Measurements from ENCODE around the gene SUGCT.
"Not testable (repeated sequence)": the region's sequence is repeated elsewhere in the genome, so short reads cannot be mapped to it uniquely, and the experiment has no call there.

Gene SUGCT

DNA sequence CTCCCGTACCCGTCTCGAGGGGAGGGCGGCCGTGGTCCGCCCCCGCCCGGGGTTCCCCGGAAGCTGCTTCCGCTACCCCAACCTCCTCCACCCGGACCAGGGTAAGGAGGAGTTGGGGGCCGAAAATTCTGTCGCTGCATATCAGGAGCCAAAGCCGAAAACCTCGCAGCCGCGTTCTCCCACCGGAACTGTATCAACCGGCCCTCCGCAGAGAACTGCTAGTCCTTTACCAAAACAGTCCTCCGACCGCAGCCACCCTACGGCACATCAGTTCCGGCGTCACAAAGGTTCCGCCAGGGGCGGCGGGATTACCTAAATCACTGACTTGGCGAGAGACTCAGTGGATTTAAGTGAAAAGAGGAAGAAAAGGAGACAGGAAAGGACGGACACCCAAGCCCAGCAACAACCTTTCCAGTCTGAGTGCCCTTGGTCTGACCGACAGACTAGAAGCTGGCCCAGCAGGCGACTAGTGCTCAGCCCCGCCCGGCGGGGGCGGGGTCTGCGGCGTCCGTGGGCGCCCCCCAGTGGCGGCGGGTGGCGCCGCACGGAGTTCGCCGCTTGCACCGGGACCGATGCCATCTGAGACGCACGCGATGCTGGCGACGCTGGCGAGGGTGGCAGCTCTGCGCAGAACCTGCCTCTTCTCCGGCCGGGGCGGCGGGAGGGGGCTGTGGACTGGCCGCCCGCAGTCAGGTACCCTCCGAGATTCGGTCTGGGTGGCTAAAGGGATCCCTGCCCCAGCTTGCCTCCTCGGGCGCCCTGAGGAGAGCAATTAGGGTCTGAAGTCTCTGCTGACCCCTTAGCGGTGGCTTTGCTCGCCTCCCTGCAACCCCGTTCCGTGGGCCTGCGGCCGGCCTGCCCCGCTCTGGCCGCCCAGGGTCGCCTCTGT, at the start of gene SUGCT, which contains the start of gene MPLKIP:
TSS of gene SUGCT (plus strand) at position 578 of the 889 bp plus-strand sequence.
TSS of gene MPLKIP (minus strand) at position 195 of the 889 bp plus-strand sequence. CDS start at position 140, 55 bp downstream.
- peak; percentile 82 for DNase-seq

DNA sequence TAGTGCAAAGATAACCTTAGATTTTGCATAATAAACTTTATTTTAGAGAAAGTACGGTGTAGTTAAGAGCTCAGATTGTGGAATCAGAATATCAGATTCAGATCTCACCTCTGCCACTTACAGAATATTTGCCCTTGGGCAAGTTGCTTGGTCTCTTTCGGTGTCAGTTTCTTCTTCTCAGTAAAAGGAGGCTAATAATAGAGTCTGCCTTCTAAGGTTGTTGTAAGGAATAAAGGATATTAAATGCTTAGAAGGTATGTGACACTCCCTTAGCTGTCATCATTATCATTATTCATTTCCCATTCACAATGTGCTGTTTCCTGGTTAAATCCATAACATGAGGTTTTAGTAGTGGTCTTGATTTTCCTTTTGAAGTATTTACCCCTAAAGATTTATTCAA, 42.6 kb upstream of the SUGCT start:
- DNase-seq = no peak

DNA sequence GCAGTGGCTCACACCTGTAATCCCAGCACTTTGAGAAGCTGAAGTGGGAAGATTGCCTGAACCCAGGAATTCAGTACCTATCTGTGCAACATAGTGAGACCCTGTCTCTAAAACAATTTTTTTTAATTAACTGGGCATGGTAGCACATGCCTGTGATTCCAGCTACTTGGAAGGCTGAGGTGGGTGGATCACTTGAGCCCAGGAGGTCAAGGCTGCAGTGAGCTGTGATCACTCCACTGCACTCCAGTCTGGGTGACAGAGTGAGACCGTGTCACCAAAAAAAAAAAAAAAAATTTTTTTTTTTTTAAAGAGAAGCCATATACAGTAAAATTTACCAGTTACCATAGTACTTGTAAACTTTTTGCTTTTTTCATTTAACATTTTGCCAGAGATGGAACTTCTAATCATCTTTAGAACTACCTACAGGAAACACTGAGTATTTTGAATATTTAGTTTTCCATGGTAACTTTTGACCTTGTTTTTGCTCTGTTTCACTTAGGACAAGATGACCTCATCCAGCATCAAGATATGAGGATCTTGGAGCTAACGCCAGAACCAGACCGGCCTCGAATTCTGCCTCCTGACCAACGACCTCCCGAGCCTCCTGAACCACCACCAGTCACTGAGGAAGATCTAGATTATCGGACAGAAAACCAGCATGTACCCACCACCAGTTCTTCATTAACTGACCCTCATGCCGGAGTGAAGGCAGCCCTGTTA, 41.0 kb upstream of the SUGCT start:
- no peak for DNase-seq

DNA sequence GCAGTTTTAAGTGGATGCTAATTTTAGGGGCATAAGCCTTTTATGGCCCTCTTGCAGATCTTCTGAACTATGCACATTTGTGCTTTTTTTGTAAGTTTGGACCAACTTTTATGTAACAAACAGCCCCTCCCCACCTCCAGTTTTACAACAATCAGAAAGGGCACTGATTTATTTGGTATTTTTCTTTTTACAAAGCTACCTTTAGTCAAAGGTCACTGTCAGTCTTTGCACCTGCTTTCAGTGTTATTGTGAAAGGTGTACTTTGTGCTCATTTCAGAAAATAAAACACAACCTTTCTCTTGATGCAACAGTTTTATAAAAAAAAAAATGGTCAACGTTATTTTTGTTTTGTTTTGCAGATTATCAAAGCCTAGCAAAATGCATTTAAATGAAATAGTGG, 39.6 kb upstream of the SUGCT start:
- DNase-seq = no peak

DNA sequence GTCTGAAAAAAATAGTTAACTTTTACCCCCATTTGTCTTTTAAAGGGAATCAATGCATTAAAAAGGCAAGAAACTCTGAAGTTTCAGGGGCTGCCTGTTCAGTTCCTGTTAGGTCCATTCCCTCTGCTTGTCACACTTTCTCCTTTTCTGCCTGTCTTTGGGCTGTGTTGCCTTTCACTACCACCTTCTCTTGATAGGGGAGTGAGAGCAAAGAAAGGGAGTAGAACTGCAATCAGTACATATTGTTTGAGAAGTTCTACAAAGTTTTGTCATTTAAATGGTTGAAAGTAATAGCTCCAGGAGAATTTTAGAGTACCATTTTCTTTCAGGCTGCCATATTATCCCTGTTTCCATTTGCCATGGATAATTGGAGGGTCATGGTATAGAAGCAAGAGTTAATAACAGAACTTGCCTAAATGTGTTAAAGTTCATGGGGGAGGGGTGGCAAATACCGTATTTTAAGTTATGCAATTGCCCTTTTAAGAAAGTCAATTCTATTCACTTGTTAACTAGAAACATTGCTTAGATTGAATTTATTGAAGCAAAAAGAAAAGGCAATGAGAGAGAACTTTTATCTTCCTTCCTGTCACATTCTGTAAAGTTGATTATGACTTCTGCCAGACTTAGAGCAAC, 39.0 kb upstream of the SUGCT start:
- DNase-seq = no peak

DNA sequence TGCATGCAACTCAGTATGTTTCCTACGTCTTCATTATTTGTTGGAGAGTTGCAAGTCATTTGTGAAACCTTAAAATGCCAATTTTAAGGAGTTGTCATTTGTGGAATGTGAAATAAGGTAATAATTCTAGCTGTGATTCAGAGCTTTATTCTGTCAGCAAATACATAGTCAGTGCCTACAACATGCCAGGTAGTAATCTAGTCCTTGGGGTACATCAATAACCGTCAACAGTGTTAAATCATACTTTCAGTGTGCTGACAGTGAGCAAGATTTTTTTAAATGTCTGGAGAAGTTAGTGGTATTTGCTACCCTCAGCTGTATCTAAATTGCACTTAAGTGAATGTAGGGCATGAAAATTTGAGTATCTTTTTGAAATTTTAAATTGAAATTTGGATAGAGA, 37.1 kb upstream of the SUGCT start:
- DNase-seq = no peak

DNA sequence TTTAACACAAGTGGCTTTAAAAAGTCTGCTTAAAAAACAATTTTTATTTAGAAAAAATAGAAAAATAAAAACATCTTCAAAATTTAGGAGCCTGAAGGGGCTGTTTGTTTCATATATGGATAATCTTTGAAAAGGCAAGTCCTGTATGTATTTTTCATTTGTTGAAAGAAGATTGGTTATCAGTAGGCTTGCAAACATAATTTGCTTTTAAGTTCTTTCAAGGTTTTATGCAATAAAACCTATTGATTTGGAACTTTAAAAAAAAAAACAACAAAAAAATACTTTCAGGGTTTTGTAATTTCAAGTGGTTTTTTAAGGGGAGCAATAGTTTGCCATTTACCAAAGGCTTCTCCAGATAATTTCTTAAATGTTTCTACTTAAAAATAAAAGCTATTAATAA, 36.0 kb upstream of the SUGCT start:
- DNase-seq = no peak

DNA sequence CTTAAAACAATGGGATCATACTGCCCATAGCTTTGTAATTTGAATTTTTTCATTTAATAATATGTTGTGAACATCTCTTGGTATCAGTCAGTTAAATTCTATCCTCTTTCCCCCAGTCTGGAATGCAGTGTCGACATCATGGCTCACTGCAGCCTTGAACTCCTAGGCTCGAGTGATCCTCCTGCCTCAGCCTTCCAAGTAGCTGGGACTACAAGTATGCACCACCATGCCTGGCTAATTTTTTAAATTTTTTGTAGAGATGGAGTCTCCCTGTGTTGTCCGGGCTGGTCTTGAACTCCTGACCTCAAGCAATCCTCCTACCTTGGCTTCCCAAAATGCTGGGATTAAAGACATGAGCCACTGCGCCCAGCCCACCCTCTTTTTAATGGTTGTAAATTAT, 35.0 kb upstream of the SUGCT start:
- DNase-seq = no peak

DNA sequence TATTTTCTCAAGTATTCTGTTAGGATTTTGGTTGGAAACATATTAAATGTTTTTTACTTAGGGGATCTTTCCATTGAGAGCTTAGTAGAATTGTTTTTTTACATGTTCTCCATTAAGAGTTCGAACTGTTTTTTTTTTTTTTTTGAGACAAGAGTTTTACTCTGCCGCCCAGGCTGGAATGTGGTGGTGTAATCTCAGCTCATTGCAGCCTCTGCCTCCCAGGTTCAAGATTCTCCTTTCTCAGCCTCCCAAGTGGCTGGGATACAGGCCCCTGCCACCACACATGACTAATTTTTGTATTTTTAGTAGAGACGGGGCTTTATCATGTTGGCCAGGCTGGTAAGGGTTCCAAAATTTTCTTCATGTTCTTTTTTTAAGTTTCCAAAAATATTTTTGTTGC, 33.6 kb upstream of the SUGCT start:
- DNase-seq = no peak

DNA sequence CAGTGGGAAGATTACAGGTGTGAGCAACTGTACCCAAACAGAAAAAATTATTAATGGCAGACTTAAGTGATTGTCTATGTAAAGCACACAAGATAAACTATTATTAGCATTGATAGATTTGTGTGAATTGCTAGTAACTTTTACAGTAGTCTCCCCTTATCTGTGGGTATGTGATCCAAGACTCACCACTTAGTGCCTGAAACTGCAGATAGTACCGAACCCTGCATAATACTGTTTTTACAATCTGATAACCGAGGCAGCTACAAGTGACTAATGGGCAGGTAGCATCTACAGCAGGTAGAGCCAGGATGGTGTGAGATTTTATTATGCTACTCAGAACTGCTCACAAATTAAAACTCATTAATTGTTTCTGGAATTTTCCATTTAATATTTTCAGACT, 31.9 kb upstream of the SUGCT start:
- DNase-seq = no peak

DNA sequence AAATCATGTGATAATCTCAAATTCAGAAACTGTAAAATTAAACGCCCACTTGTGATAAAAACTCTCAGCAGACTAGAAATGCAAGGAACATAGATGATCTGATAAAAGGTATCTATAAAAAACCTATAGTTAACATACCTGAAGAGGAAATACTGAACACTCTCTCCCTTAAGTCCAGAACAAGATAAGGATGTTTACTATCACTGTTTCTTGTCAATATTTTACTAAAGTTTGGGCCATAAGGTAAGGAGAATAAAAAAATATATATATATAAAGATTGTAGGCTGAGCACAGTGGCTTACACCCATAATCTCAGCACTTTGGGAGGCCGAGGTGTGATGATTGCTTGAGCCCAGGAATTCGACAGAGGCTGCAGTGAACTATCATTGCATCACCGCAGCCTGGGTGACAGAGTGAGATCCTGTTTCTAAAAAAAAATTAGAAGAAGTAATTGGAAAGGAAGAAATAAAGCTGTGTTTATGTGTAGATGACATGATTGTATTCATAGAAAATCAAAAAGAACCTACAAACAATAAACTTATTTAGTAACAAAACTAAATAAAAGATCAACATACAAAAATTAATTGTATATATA, 28.8 kb upstream of the SUGCT start:
- DNase-seq = no peak

DNA sequence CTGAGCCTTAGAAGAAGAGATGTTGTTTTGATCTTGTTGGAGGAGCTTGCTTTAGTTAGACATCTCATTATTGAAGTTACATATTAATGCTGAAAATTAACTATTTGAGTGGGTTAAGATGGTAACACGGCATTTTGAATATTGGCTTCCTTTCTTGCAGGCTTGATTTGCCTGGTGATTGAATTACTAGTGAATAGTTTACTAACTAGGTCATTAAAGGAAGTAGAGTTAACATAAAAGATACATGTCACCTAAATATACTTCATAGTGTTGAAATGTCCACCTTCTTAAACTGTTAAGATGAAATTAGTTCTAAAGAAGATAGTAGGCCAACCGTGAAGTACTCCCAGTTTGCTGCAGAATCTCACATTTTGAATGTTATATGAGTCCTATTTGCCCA, 18.9 kb upstream of the SUGCT start:
- no peak for DNase-seq

DNA sequence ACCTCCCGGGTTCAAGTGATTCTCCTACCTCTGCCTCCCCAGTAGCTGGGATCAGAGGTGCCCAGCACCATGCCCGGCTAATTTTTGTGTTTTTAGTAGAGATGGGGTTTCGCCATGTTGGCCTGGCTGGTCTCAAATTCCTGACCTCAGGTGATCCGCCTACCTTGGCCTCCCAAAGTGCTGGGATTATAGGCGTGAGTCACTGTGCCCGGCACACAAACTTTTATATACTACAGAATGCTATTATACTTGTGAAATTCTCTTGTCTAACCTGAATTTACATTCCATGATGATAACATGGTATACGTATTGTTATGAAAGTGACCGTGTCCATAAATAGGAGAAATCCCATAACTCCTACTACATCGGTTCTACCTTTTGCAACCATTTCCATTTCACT, 17.6 kb upstream of the SUGCT start:
- not testable (repeated sequence) for DNase-seq

DNA sequence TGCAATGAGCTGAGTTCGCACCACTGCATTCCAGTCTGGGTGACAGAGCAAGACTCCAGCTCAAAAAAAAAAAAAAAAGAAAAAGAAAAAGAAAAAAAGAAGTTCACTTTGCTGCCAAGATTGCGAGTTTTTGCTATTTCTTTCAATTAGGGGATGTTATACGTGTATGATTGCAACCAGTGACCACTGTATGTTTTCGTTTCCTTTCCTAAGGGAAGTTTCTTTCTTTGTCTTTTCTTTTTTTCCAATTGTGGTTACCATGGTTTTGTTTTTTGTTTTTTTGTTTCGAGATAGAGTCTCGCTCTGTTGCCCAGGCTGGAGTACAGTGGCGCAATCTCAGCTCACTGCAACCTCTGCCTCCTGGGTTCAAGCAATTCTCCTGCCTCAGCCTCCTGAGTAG, 16.6 kb upstream of the SUGCT start:
- not testable (repeated sequence) for DNase-seq

DNA sequence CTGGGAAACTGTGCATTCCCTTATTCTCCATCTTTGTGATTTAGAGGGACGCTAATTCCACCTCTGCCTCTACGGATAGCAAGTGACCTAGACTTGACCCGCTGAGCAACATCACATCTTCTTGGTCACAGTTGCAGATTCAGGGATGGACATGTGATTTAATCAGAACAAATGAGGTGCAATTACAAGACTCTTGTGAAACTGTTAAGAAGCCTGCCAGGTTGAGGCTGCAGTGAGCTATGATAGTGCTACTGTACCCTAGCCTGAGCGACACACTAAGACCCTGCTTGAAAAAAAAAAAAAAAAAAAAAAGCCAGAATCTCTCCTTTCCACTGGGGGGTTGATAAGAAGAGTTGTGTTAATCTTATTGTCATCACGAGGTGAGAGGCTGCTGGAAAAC, 14.8 kb upstream of the SUGCT start:
- no peak for DNase-seq

DNA sequence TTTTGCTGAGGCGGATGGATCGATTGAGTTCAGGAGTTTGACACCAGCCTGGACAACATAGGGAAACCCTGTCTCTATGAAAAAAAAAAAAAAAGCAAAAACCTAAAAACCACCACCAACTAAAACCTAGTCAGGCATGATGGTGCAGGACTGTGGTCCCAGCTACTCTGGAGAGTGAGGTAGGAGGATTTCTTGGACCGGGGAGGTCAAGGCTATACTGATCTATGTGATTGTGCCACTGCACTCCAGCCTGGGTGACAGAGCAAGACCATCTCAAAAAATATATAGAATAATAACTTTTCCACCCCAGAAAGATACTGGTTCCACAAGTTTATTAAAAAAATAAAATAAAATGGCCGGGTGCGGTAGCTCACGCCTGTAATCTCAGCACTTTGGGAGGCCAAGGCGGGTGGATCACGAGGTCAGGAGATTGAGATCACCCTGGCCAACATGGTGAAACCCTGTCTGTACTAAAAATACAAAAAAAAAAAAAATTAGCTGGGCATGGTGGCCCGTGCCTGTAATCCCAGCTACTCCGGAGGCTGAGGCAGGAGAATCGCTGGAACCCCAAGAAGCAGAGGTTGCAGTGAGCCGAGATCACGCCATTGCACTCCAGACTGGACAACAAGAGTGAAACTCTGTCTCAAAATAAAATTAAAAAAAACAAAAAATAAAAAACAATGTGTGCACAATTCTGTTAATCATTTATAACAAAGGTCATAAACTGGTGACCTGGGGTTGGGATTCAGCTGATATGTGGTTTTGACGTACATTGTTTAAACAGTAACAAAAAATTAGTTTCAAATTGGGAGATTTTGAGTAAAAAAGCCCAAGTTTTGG, 12.5 kb upstream of the SUGCT start:
- DNase-seq = not testable (repeated sequence)

DNA sequence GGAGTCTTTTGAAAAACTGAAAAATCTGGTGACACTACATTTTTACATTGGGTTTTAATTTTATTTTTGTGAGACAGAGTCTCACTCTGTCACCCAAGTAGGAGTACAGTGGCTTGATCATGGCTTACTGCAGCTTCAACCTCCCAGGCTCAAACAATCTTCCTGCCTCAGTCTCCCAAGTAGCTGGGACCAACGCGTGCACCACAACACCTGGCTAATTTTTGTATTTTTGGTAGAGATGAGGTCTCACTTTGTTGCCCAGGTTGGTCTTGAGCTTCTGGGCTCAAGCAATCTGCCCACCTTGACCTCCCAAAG, 11.9 kb upstream of the SUGCT start:
- no peak for DNase-seq

DNA sequence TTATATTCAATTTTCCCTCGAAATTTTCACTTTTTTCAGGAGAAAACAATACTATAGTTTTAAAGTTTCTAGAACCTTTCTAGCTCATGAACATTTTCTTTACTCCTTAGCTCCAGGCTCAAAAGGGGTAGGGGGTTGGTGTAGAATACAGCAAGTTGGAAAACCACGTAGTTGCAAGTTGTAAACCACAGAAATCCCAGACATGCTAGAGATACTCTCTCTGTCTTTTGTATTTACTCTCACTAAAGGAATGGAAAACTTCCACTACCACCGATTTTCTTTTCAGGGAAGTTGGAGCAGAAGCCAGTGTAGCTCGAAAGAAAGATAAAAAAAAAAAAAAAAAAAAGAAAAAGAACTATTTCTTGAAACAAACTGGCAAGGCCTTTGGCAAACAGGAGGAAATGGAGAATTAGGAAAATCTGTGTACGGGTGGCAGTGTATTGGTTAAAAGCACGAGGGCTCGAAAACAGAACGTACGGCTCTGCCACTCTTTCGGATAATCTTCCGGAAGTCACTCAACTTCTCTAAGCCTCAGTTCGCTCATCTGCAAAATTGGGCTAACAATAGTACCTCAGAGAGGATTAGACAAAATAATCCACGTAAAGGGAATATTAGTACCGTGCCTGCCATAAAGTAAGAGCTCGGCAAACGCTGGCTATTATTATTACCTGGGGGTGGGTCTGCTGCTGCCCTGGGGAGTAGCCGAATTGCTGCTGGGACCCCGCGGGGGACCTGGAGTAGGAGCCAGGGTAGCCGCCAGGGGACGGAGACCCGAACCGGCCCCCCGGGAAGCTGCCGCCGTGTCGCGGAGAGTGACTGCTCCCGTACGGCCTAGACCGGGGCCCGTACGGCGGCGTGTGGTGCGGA, 1.0 kb upstream of the SUGCT start:
- DNase-seq = no peak

DNA sequence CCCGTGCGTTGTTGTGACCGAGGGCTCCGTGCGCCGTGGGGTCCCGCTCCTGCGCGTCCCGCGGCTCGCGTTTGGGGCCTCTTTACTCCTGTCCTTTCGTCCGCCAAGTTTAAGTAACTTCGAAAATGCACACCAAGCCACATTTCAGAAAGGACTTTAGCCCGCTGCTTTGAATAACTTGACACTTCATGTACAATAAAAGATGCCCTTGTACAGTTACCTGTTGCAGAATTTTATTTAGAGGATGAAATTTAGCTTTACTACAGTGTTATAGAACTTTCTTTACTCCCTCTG, 459 bp downstream of the SUGCT start:
- DNase-seq = no peak

DNA sequence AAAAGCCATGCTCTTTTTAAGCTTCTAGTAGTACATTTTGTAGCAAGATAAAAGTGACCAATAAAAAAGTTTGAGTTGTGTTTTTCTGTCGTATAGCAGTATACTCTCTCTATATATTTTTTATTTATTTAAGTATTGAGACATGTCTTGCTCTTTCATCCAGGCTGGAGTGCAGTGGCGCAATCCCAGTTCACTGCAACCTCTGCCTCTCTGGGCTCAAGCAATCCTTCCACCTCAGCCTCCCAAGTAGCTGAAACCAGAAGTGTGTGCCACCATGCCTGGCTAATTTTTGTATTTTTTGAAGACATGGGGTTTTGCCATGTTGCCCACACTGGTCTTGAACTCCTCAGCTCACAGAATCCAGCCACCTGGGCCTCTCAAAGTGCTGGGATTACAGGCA, 2.8 kb downstream of the SUGCT start:
- DNase-seq = no peak

DNA sequence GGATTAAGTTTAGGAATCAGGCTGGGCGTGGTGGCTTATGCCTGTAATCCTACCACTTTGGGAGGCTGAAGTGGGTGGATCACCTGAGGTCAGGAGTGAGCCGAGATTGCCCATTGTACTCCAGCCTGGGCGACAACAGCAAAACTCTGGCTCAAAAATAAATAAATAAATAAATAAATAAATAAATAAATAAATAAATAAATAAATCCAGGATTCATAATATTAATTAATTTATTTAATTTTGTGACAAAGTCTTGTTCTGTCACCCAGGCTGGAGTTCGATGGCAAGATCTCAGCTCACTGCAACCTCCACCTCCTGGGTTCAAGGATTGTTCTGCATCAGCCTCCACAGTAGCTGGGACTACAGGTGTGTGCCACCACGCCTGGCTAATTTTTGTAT, 4.2 kb downstream of the SUGCT start:
- DNase-seq = no peak

DNA sequence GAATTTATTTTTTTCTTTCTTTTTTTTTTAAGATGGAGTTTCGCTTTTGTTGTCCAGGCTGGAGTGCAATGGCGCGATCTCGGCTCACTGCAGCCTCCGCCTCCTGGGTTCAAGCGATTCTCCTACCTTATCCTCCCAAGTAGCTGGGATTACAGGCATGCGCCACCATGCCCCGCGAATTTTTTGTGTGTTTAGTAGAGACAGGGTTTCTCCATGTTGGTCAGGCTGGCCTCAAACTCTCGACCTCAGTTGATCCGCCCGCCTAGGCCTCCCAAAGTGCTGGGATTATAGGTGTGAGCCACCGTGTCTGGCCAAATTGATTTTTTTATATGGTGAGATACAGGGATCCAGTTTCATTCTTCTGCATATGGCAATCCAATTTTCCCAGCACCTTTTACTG, 5.1 kb downstream of the SUGCT start:
- DNase-seq = not testable (repeated sequence)

All from NCI-H1694 (cell line).